ENCODE results near the gene IMPA2. TPM values are rescaled to one million over a fixed set of nuclear protein-coding genes. Genes with fewer than 3 reads are reported as not detected.

Gene IMPA2
- total and polyA plus RNA-seq, 2 of the 4 experiments (the other 2 are of a cell fraction): 5.4 to 5.5 TPM

DNA sequence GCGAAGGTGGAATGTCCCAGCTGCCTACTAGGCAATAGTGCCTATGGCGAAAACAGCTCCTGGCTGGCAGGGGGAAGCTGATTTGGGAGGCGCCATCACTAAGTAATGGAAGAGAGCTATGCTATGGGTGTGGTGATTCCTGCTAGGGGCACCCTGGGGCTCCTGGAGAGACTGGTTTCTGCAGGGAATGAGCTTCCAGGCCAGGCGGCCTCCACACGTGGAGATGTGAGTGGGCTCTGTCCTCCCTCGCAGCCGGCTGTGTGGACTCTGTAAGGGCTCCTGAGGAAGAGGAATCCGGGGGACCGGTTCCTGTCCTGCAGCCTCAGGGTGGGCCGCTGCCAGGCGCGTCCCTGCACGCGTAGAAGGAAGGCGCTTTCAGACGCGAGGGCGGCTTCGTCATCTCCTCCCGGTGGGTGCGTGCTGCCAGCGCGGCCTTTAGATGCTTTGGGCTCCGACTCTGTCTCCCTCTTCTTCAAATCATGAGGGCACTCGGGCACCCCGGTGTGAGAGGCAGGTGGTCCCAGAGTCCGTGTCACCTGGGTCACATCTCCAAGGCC, 56.9 kb downstream of the IMPA2 start:
- in situ Hi-C loops (cut with MboI; ENCODE audit: low sequenced_read_pairs) (no loop called here), dilution Hi-C loops (cut with HindIII; ENCODE audit: low sequenced_read_pairs, unreplicated experiment) (no loop called here), intact Hi-C loops (cut with micrococcal nuclease) (loop anchor here (2.0 to 5.0 kb wide), 4 partner anchors 43 to 383 kb away; partner anchors contain the start of genes CHMP1B and IMPA2)
- Histone ChIP-seq H4K5ac (ENCODE audit: low read depth, low read length) (no peak overlapping the region), H3K4me1 (ENCODE audit: control insufficient read depth, insufficient read depth, low read length) (peaks cover 14% of the 10 kb centered on the region; the same call in 1 of the 2 replicates), H2BK15ac (ENCODE audit: low read depth, low read length) (no peak overlapping the region), H3K56ac (ENCODE audit: extremely low read depth, insufficient read depth, low read length) (no peak overlapping the region), H3K9me3 (ENCODE audit: control insufficient read depth, insufficient read depth, low read length) (no peaks in the 10 kb centered on the region), H2BK20ac (ENCODE audit: low read depth, low read length) (no peak overlapping the region), H2AK9ac (replicated peaks; ENCODE audit: low read depth, low read length, poor library complexity) (no peak overlapping the region), H3K23ac (ENCODE audit: low read depth, low read length) (no peak overlapping the region), H4K8ac (ENCODE audit: low read depth in 2 of 2, low read length in 2 of 2) (peak overlapping the region in 1 of 2 experiments; percentile 29; a peak in 2 of 4 replicates), H3K4ac (ENCODE audit: low read depth, low read length) (no peak overlapping the region), H3K36me3 (ENCODE audit: control insufficient read depth, insufficient read depth, low read length) (no peaks in the 10 kb centered on the region), H2BK120ac (ENCODE audit: low read depth, low read length) (no peak overlapping the region), H4K91ac (ENCODE audit: insufficient read depth, low read depth, low read length) (no peak overlapping the region), H2AFZ (replicated peaks; ENCODE audit: low read length, poor library complexity) (peak overlapping the region; percentile 97), H3K79me1 (ENCODE audit: low read depth in 1 of 2, low read length in 2 of 2) (no peaks in the 10 kb centered on the region), H2BK5ac (ENCODE audit: low read depth, low read length, poor library complexity, severe bottlenecking) (no peak overlapping the region), H3K18ac (ENCODE audit: low read depth, low read length) (no peak overlapping the region), H4K20me1 (ENCODE audit: insufficient read depth, low read length) (no peaks in the 10 kb centered on the region), H3K27ac (ENCODE audit: insufficient read depth, low read length) (no peak overlapping the region), H2AK5ac (ENCODE audit: low read depth, low read length) (no peak overlapping the region), H3K4me2 (ENCODE audit: low read depth, low read length) (no peak overlapping the region), H3K9ac (ENCODE audit: low read depth, low read length) (no peak overlapping the region), H3K9me1 (ENCODE audit: insufficient read depth, low read length) (0 out of 2 replicates have a peak, but pooled peaks cover 3% of the 10 kb centered on the region), H3K27me3 (ENCODE audit: control insufficient read depth, insufficient read depth, low read length) (no peaks in the 10 kb centered on the region), H3K14ac (replicated peaks; ENCODE audit: low read depth, low read length) (no peak overlapping the region), H3K4me3 (ENCODE audit: insufficient read depth, low read depth, low read length) (no peak overlapping the region)
- BruUV-seq (replicated peaks): no TSS peak
- no peak for ATAC-seq (ENCODE audit: low read depth)
- TF ChIP-seq MAZ (IDR thresholded peaks at IDR 0.05; ENCODE audit: borderline replicate concordance, low read depth, low read length): no peak
- no peak for TF ChIP-seq CHD1 (IDR thresholded peaks at IDR 0.05; ENCODE audit: low read depth, low read length)
- TF ChIP-seq FOS (IDR thresholded peaks at IDR 0.05; ENCODE audit: low read depth, low read length): no peak
- no peak for TF ChIP-seq RFX5 (IDR thresholded peaks at IDR 0.05; ENCODE audit: low read depth, low read length)
- TF ChIP-seq, protein P1, sequence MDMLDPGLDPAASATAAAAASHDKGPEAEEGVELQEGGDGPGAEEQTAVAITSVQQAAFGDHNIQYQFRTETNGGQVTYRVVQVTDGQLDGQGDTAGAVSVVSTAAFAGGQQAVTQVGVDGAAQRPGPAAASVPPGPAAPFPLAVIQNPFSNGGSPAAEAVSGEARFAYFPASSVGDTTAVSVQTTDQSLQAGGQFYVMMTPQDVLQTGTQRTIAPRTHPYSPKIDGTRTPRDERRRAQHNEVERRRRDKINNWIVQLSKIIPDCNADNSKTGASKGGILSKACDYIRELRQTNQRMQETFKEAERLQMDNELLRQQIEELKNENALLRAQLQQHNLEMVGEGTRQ (IDR thresholded peaks at IDR 0.05; ENCODE audit: low read depth, low read length): no peak
- no peak for TF ChIP-seq SMC3 (IDR thresholded peaks at IDR 0.05; ENCODE audit: low read depth, low read length)
- TF ChIP-seq RCOR1 (IDR thresholded peaks at IDR 0.05; ENCODE audit: insufficient replicate concordance, low read length): no peak
- no peak for TF ChIP-seq POLR2A (IDR thresholded peaks at IDR 0.05; ENCODE audit: low read depth, low read length)
- TF ChIP-seq BHLHE40 (IDR thresholded peaks at IDR 0.05; ENCODE audit: low read depth, low read length): no peak
- TF ChIP-seq, protein P2, sequence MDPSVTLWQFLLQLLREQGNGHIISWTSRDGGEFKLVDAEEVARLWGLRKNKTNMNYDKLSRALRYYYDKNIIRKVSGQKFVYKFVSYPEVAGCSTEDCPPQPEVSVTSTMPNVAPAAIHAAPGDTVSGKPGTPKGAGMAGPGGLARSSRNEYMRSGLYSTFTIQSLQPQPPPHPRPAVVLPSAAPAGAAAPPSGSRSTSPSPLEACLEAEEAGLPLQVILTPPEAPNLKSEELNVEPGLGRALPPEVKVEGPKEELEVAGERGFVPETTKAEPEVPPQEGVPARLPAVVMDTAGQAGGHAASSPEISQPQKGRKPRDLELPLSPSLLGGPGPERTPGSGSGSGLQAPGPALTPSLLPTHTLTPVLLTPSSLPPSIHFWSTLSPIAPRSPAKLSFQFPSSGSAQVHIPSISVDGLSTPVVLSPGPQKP (IDR thresholded peaks at IDR 0.05; ENCODE audit: borderline replicate concordance, low read depth, low read length): no peak
- no peak for DNase-seq
- 56% methylated on average over 13 of the region's 27 CpGs; no CpG with 5 or more reads in 1 of the 2 experiments for WGBS, 2 experiments (ENCODE audit: extremely low coverage in 2 of 2, insufficient read length in 1 of 2)
- POLR2A ChIA-PET (ENCODE audit: unreplicated experiment): no interaction called here
- CTCF ChIA-PET: interaction anchor here (0.6 to 2.6 kb wide), 4 partner anchors 8 to 800 kb away, joined by 3 to 15 read pairs (median 4); no protein-coding TSS in a partner anchor
